Mucosa of stomach (tissue), 1 donor: ENCODE data around the gene F12.

Experiments
- H3K27me3 ChIP-seq: one replicate; pipeline ENCODE4 v1.7.0; 2013; ENCODE audit warnings: mild to moderate bottlenecking, low read length; ENCODE audit not compliant: control insufficient read depth, insufficient read depth
- H3K36me3 ChIP-seq: one replicate; pipeline ENCODE4 v1.7.0; 2013; ENCODE audit warnings: low read length; ENCODE audit not compliant: control insufficient read depth, insufficient read depth
- H3K4me1 ChIP-seq: one replicate; pipeline ENCODE4 v1.7.0; 2013; ENCODE audit warnings: mild to moderate bottlenecking, low read length; ENCODE audit not compliant: control insufficient read depth, insufficient read depth
- H3K4me3 ChIP-seq: one replicate; pipeline ENCODE4 v1.7.0; 2013; ENCODE audit warnings: low read length
- H3K9ac ChIP-seq: one replicate; pipeline ENCODE4 v1.7.0; 2013; ENCODE audit warnings: mild to moderate bottlenecking, low read length, moderate library complexity
- H3K9me3 ChIP-seq: one replicate; pipeline ENCODE4 v1.7.0; 2013; ENCODE audit warnings: mild to moderate bottlenecking, low read length, moderate library complexity; ENCODE audit not compliant: control insufficient read depth
- donor health status: Pancreatic carcinoma.

The F12 gene

GRCh38 chr5:177372034-177372896, 37.1 kb downstream of the F12 start:
- Histone ChIP-seq H3K27me3 (no peaks in the 10 kb centered on the region), H3K4me3 (no peak overlapping the region), H3K36me3 (no peaks in the 10 kb centered on the region), H3K9ac (no peak overlapping the region), H3K4me1 (peaks cover 41% of the 10 kb centered on the region), H3K9me3 (no peaks in the 10 kb centered on the region)

GRCh38 chr5:177371120-177372033, 38.0 kb downstream of the F12 start:
- no peak overlapping the region for H3K4me3 ChIP-seq
- H3K4me1 ChIP-seq: peaks cover 48% of the 10 kb centered on the region
- H3K9ac ChIP-seq: peak overlapping the region; percentile 57
- no peaks in the 10 kb centered on the region for H3K9me3 ChIP-seq
- no peaks in the 10 kb centered on the region for H3K27me3 ChIP-seq
- no peaks in the 10 kb centered on the region for H3K36me3 ChIP-seq

GRCh38 chr5:177370488-177371119, 38.8 kb downstream of the F12 start:
- Histone ChIP-seq H3K4me3 (no peak overlapping the region), H3K9ac (no peak overlapping the region), H3K9me3 (no peaks in the 10 kb centered on the region), H3K4me1 (peaks cover 56% of the 10 kb centered on the region), H3K27me3 (no peaks in the 10 kb centered on the region), H3K36me3 (no peaks in the 10 kb centered on the region)

GRCh38 chr5:177369645-177370440, 39.5 kb downstream of the F12 start:
- Histone ChIP-seq H3K36me3 (no peaks in the 10 kb centered on the region), H3K4me3 (no peak overlapping the region), H3K27me3 (no peaks in the 10 kb centered on the region), H3K9ac (no peak overlapping the region), H3K4me1 (peaks cover 61% of the 10 kb centered on the region), H3K9me3 (no peaks in the 10 kb centered on the region)

GRCh38 chr5:177368869-177369644, 40.3 kb downstream of the F12 start:
- no peak overlapping the region for H3K9ac ChIP-seq
- no peaks in the 10 kb centered on the region for H3K27me3 ChIP-seq
- H3K4me3 ChIP-seq: no peak overlapping the region
- H3K9me3 ChIP-seq: no peaks in the 10 kb centered on the region
- peaks cover 61% of the 10 kb centered on the region for H3K4me1 ChIP-seq
- no peaks in the 10 kb centered on the region for H3K36me3 ChIP-seq

- no peaks in the 10 kb centered on the region for H3K36me3 ChIP-seq
- H3K9ac ChIP-seq: no peak overlapping the region
These were observed 41.1 kb downstream of the F12 start for GRCh38 chr5:177367981-177368868.

GRCh38 chr5:177367323-177367848, 42.0 kb downstream of the F12 start:
- no peaks in the 10 kb centered on the region for H3K36me3 ChIP-seq
- H3K9ac ChIP-seq: peak overlapping the region; percentile 69
- peaks cover 71% of the 10 kb centered on the region for H3K4me1 ChIP-seq
- H3K4me3 ChIP-seq: peak overlapping the region; percentile 61
- no peaks in the 10 kb centered on the region for H3K9me3 ChIP-seq
- no peaks in the 10 kb centered on the region for H3K27me3 ChIP-seq

More at GRCh38 chr5:177367981-177368868, 41.1 kb downstream of the F12 start:
- peaks cover 65% of the 10 kb centered on the region for H3K4me1 ChIP-seq
- H3K4me3 ChIP-seq: no peak overlapping the region
- H3K9me3 ChIP-seq: no peaks in the 10 kb centered on the region
- no peaks in the 10 kb centered on the region for H3K27me3 ChIP-seq

- peak overlapping the region; percentile 69 for H3K9ac ChIP-seq
- H3K27me3 ChIP-seq: no peaks in the 10 kb centered on the region
- H3K36me3 ChIP-seq: no peaks in the 10 kb centered on the region
- H3K4me1 ChIP-seq: peaks cover 74% of the 10 kb centered on the region
- H3K4me3 ChIP-seq: peak overlapping the region; percentile 61
- no peaks in the 10 kb centered on the region for H3K9me3 ChIP-seq
These were observed 42.6 kb downstream of the F12 start for GRCh38 chr5:177366528-177367322.

GRCh38 chr5:177365845-177366527, 43.4 kb downstream of the F12 start:
- Histone ChIP-seq H3K27me3 (no peaks in the 10 kb centered on the region), H3K4me1 (peaks cover 66% of the 10 kb centered on the region), H3K36me3 (no peaks in the 10 kb centered on the region), H3K4me3 (no peak overlapping the region), H3K9ac (peak overlapping the region; percentile 69), H3K9me3 (no peaks in the 10 kb centered on the region)
